Transverse colon (tissue), 4 donors: Measurements from ENCODE around the gene CD59. TPM values are rescaled to one million over a fixed set of nuclear protein-coding genes. Genes with fewer than 3 reads are reported as not detected.

Source experiments
- DNase-seq: peaks from one replicate; pipeline ENCODE4 v3.0.0-alpha.2; 2019
- H3K27ac ChIP-seq, 4 donors: fragments of 200-600 bp; sonication (generic); 2 replicates each; pipeline ENCODE4 v1.5.1; 2016 to 2018; ENCODE audit warnings: inconsistent platforms in 4 of 4
- H3K27me3 ChIP-seq: fragments of 200-600 bp; sonication (generic); 2 replicates; pipeline ENCODE4 v1.5.1; 2017; ENCODE audit warnings: inconsistent platforms
- H3K36me3 ChIP-seq, 4 donors: fragments of 200-600 bp; sonication (generic); 2 replicates each; pipeline ENCODE4 v1.5.1; 2017 to 2019; ENCODE audit warnings: inconsistent platforms in 4 of 4
- H3K4me1 ChIP-seq, 4 donors: fragments of 200-600 bp; sonication (generic); 2 replicates each; pipeline ENCODE4 v1.5.1; 2017 to 2020; ENCODE audit warnings: inconsistent platforms in 4 of 4
- H3K4me3 ChIP-seq, 4 donors: fragments of 200-600 bp; sonication (generic); 1 replicate in 1 of 4; 2 replicates in 3 of 4; pipeline versions ENCODE4 v1.5.1 to v1.6.1; 2017 to 2019; ENCODE audit warnings: inconsistent platforms in 4 of 4
- H3K9me3 ChIP-seq, 2 donors: fragments of 200-600 bp; sonication (generic); 2 replicates each; pipeline ENCODE4 v1.5.1; 2017 to 2019; ENCODE audit warnings: inconsistent platforms in 2 of 2
- EP300 ChIP-seq: sonication (generic); formaldehyde crosslinking; IDR thresholded peaks from one replicate; pipeline ENCODE4 v1.6.1; 2017; ENCODE audit warnings: antibody characterized with exemption, low read depth
- POLR2A ChIP-seq: fragments of 450-650 bp; IDR thresholded peaks from one replicate; pipeline ENCODE4 v1.6.1; 2016; ENCODE audit warnings: antibody characterized with exemption, mild to moderate bottlenecking, moderate library complexity
- POLR2AphosphoS5 ChIP-seq, 3 donors: sonication (generic); formaldehyde crosslinking; IDR thresholded peaks; one replicate each; pipeline ENCODE4 v1.6.1; 2016; ENCODE audit warnings: antibody characterized with exemption in 3 of 3
- WGBS, 2 donors: methylation state at CpG; one replicate each; pipeline ENCODE4 v1.1.5; 2018; ENCODE audit warnings: low coverage in 1 of 2; 5-methylcytosine and 5-hydroxymethylcytosine counted together
- in situ Hi-C, 4 donors: fragments of 200-750 bp; cut with MboI; loops; one replicate each; pipeline versions ENCODE4 v1.15.0 to v1.15.1; 2017; ENCODE audit warnings: low sequenced_read_pairs in 3 of 4, low pct_ligation_motif_present in 1 of 4, low pct_unique_long_range_greater_than_20kb in 1 of 4
- intact Hi-C: fragments of 100-400 bp; cut with DNase I; formaldehyde crosslinking; loops from one replicate; pipeline ENCODE4 v1.15.1; 2023; ENCODE audit warnings: low total_unique reads
- total RNA-seq, 4 donors: library from RNA; depleted of rRNA; stranded (reverse); fragments of >200 nt; gene quantifications; one replicate each; pipeline ENCODE4 v1.1.0, GENCODE V29; 2016
- TF ChIP-seq, protein P1 (sequence below), 5 experiments: fragments of 200-600 bp in 3 of 5; fragments of 450-650 bp in 2 of 5; sonication (generic) in 3 of 5; IDR thresholded peaks; 1 replicate in 2 of 5; 2 replicates in 3 of 5; pipeline ENCODE4 v1.5.1; 2016 to 2017; ENCODE audit warnings: antibody characterized with exemption in 5 of 5, inconsistent platforms in 3 of 5, mild to moderate bottlenecking in 2 of 5, moderate library complexity in 1 of 5

CD59 gene
- total RNA-seq, 4 donors from 2014 or later = 64.7 to 213 (median 170) TPM

- peaks cover 18 to 48% (median 22%) of the 10 kb centered on the region in 4 donors for H3K4me1 ChIP-seq
- H3K27me3 ChIP-seq = no peaks in the 10 kb centered on the region
- intact Hi-C loops = no loop called here
- peak overlapping the region; percentile 55 to 74 (median 69) for H3K27ac ChIP-seq
- in situ Hi-C loops = loop anchor here in 2 of 4 donors (25.0 kb wide), 1 partner anchor 562 kb away; the partner anchor contains the start of gene CSTF3 (in 2 of the 2)
- WGBS, 2 donors = 56 to 67% methylated on average over 4 of the region's 4 CpGs
- TF ChIP-seq EP300 = no peak
- TF ChIP-seq POLR2A = no peak
- TF ChIP-seq, protein P1, sequence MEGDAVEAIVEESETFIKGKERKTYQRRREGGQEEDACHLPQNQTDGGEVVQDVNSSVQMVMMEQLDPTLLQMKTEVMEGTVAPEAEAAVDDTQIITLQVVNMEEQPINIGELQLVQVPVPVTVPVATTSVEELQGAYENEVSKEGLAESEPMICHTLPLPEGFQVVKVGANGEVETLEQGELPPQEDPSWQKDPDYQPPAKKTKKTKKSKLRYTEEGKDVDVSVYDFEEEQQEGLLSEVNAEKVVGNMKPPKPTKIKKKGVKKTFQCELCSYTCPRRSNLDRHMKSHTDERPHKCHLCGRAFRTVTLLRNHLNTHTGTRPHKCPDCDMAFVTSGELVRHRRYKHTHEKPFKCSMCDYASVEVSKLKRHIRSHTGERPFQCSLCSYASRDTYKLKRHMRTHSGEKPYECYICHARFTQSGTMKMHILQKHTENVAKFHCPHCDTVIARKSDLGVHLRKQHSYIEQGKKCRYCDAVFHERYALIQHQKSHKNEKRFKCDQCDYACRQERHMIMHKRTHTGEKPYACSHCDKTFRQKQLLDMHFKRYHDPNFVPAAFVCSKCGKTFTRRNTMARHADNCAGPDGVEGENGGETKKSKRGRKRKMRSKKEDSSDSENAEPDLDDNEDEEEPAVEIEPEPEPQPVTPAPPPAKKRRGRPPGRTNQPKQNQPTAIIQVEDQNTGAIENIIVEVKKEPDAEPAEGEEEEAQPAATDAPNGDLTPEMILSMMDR (IDR thresholded peaks at IDR 0.05) = no peak
- peaks cover 0 to 13% (median 6%) of the 10 kb centered on the region in 4 donors for H3K36me3 ChIP-seq
- H3K4me3 ChIP-seq = no peak overlapping the region
- DNase-seq = no peak
- H3K9me3 ChIP-seq = no peaks in the 10 kb centered on the region
Measured at GRCh38 chr11:33724644-33725035, 11.6 kb downstream of the CD59 start.

DNA sequence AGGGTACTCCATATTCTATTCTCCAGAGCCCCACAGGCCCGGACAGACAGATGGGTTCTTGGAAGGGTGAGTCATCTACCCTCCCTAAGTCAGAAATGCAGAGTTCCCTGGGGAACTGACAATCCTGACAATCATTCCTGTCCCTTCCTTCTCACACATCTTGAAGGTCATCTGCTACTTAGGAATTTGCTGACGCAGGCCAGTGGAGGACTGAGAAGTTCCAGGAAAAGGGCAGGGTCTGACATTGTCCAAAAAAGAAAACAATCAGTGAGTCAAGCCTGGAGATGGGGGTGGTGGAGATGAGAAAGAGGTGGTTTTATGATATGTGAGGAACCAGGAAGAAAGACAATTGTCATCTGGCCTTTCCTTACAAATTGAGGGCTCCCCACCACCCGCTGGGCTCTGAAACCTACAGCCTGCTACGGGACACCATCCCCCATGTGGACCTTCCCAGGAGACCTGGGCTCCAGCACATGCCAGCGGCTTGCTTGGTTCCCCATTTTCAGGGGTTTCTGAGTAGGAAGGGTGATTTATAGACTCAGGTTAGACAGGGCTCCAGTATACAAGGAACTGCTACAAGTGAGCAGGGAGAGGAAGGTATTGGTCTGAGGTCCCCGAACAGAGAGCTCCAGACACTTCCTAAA lies 12.9 kb downstream of the CD59 start:
- Histone ChIP-seq H3K27ac (peak overlapping the region; percentile 55 to 74 (median 69)), H3K4me3 (no peak overlapping the region), H3K4me1 (peaks cover 18 to 48% (median 22%) of the 10 kb centered on the region in 4 donors), H3K9me3 (no peaks in the 10 kb centered on the region), H3K27me3 (no peaks in the 10 kb centered on the region), H3K36me3 (peaks cover 0 to 22% (median 9%) of the 10 kb centered on the region in 4 donors)
- intact Hi-C loops = no loop called here
- DNase-seq = no peak
- 55 to 58% methylated on average over 4 to 6 of the region's 6 CpGs for WGBS, 2 donors
- TF ChIP-seq POLR2A = no peak
- TF ChIP-seq, protein P1 (IDR thresholded peaks at IDR 0.05) = no peak
- TF ChIP-seq EP300 = peak; percentile 68
- TF ChIP-seq POLR2AphosphoS5 (IDR thresholded peaks at IDR 0.05) = peak in 2 of 3 donors; percentile 43 to 49
- in situ Hi-C loops = no loop called here

DNA sequence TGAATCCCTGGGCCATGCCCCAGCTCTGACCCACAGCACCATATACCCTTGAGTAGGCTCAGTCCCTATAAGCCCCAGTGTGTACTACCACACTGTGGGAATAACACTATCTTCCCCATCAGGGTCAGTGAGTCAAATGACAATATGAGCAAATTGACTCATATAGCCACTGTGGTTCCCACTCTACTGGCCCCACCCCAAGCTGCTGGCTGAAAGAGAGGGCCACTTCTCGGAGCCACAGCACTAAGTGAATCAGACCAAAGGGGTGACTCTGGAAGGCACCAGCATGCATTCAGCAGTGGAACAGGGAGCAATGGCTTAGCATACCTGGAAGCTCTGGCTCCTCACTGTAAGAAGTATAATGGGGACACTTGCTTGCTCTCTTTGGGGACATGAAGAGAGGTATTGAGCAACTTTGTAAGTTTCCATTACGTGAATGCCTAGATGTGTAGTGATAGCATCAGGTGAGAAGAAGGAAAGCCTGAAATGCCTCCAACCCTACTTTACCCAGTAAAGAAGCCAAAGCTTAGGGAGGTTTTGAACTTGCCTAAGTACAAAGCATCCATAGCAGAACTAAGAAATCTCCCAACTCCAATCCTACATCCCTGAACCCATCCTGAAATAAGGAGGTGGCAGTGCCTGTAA lies 13.5 kb downstream of the CD59 start:
- WGBS, 2 donors = 76% methylated on average over 2 of the region's 2 CpGs; no CpG with 5 or more reads in 1 of the 2 donors
- no peaks in the 10 kb centered on the region for H3K9me3 ChIP-seq
- peaks cover 0 to 22% (median 11%) of the 10 kb centered on the region in 4 donors for H3K36me3 ChIP-seq
- intact Hi-C loops = no loop called here
- in situ Hi-C loops = no loop called here
- no peak for DNase-seq
- H3K4me1 ChIP-seq = peaks cover 18 to 48% (median 22%) of the 10 kb centered on the region in 4 donors
- TF ChIP-seq EP300 (no peak), POLR2AphosphoS5 (IDR thresholded peaks at IDR 0.05) (no peak), POLR2A (no peak)
- TF ChIP-seq, protein P1 (IDR thresholded peaks at IDR 0.05) = no peak
- peak overlapping the region; percentile 52 to 74 (median 62) for H3K27ac ChIP-seq
- no peak overlapping the region for H3K4me3 ChIP-seq
- no peaks in the 10 kb centered on the region for H3K27me3 ChIP-seq

DNA sequence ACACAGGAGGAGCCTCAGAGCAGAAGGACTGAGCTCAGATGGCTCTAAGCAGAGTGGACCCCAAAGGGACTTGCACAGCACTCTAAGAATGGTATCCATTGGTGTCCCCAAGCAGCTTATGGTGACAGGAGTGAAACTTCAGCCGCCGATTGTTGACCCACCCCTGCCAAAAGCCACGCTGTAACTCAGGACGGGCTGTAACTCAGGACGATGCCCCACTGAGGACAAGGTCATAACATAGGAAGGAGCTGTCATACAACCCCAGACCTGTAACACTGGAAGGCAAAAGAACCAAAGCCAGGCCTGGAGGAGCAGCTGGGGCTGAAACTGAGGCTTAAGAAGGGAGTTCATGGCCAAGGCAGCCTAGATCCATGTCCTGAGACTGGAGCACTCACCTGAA lies 14.2 kb downstream of the CD59 start:
- H3K27ac ChIP-seq = peak overlapping the region; percentile 52 to 74 (median 62)
- no peak overlapping the region for H3K4me3 ChIP-seq
- DNase-seq = no peak
- H3K4me1 ChIP-seq = peaks cover 18 to 48% (median 22%) of the 10 kb centered on the region in 4 donors
- H3K36me3 ChIP-seq = peaks cover 0 to 25% (median 12%) of the 10 kb centered on the region in 4 donors
- WGBS, 2 donors = 89% methylated on average over 4 of the region's 5 CpGs; no CpG with 5 or more reads in 1 of the 2 donors
- in situ Hi-C loops = no loop called here
- H3K9me3 ChIP-seq = no peaks in the 10 kb centered on the region
- TF ChIP-seq POLR2AphosphoS5 (IDR thresholded peaks at IDR 0.05) (no peak), EP300 (no peak), POLR2A (no peak)
- TF ChIP-seq, protein P1 (IDR thresholded peaks at IDR 0.05) = no peak
- H3K27me3 ChIP-seq = no peaks in the 10 kb centered on the region
- intact Hi-C loops = no loop called here
